HG02870 (cell line): ENCODE data around the gene GRM3.
A peak's percentile ranks its signal among the peaks of the same experiment; 100 is the strongest.

Experiments used
- ATAC-seq: cut with Tn5 transposase; IDR thresholded peaks from one replicate; pipeline ENCODE4 v1.9.1; 2021; ENCODE audit warnings: mild to moderate bottlenecking, moderate library complexity; ENCODE audit not compliant: unreplicated experiment

The GRM3 gene

DNA sequence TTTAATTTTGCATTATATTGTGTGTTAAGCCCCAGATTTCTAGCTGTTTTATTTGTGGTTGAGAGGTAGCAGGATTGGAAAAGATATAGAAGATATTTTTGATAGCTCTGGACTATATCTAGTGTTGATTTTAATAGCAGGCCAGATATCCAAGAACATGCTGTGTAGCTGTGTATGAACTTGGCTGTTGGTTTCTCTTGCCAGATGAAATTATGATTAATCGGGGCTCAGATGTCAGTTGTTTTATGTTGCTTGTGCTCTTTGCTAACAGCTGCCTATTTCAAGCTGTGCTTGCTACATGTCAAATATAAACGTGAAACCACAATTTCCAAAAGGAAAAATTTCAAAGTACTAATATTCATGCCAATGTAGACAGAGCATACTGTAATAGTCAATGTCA lies 141.1 kb downstream of the GRM3 start:
- no peak for ATAC-seq

DNA sequence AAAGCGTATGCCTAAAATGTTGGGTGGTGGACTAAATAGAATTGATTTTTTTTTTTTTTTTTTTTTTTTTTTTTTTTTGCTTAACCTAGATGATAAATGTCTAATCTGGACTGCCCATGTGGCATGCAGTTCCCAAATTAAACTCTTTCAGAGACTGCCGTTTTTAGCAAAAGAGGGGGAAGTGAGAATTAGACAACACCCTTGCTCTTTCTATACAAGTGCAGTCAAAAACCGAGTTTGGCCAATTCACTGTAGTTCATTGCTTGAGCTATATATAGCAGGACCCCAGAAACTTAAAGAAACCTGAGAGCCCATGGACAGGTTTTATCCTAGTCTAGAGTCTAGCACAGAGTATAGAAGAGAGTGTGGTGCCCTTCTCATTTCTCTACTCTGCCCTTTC lies 141.9 kb downstream of the GRM3 start:
- peak; percentile 74 for ATAC-seq

DNA sequence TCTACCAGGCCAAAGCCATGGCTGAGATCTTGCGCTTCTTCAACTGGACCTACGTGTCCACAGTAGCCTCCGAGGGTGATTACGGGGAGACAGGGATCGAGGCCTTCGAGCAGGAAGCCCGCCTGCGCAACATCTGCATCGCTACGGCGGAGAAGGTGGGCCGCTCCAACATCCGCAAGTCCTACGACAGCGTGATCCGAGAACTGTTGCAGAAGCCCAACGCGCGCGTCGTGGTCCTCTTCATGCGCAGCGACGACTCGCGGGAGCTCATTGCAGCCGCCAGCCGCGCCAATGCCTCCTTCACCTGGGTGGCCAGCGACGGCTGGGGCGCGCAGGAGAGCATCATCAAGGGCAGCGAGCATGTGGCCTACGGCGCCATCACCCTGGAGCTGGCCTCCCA lies 142.7 kb downstream of the GRM3 start:
- ATAC-seq: no peak

DNA sequence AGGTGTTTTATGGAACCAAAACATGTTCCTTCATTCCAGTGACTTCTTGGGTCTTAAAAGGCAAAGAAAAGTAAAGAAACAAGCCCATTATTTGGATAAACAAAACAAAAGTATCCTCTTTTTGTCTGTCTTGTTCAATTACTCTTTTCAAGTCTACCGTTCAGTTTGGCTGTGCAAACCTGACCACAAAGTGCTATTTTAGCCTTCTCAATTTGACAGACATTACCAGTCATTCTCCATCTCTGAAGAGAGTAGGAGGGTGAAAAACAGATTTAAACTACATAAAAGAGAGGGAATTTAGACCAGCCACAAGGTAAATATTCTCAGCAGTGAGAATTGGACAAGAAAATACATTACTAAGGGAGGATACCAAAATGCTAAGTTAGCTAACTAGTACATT lies 145.2 kb downstream of the GRM3 start:
- ATAC-seq: peak; percentile 56

DNA sequence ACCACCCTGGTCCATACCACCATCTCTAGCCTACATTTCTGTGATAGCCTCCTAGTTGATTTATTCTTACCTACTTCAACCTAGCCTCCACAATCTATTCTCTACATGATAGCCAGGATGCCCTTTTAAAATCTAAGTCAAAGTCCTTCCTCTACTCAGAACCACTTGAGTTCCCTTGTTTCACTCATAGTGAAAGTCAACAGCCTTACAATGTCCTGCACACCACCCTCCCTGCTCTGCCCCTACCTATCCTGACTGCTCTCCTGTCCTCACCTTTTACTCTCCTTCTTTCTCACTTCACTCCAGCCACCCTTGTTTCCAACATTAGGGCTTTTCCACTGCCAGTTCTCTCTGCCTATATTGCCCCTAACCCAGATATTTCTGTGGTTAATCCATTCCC lies 146.7 kb downstream of the GRM3 start:
- ATAC-seq: peak; percentile 65

DNA sequence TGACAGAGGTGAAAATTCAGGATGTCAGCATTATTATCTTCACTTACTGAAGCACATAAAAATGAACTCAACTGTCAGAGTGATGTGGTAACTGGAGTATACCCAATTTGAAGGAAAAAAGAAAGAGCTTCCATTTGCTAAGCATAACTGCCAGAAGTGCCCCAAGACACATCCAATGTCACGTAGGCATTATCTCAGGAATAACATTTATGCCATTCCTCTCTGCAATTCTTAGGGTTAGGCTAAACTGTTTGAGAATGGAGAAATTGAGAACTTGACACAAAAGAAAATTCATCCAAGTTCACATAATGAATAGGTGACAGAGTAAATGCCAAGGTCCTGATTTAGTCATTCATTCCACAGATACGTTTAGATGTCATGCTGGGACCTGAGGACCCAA lies 148.6 kb downstream of the GRM3 start:
- ATAC-seq: no peak

DNA sequence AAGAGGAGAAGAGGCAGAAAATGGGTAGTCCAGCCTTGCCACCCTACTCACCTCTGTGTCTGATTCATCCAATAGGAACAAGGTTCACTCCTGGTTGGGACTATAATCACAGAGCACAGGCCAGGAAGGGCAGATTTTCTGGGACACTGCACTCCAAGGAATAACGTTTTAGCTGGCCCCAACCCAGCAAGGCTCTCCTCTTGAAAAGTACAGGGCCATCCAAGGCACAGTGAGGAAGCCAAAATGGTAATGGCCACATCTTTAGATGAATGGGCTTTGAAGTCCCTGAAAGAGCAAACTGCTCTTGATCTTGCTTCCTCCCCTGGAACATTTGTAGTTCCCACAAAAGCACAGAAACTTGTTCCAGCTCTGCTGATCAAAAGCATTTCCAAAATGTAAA lies 149.4 kb downstream of the GRM3 start:
- ATAC-seq: no peak

DNA sequence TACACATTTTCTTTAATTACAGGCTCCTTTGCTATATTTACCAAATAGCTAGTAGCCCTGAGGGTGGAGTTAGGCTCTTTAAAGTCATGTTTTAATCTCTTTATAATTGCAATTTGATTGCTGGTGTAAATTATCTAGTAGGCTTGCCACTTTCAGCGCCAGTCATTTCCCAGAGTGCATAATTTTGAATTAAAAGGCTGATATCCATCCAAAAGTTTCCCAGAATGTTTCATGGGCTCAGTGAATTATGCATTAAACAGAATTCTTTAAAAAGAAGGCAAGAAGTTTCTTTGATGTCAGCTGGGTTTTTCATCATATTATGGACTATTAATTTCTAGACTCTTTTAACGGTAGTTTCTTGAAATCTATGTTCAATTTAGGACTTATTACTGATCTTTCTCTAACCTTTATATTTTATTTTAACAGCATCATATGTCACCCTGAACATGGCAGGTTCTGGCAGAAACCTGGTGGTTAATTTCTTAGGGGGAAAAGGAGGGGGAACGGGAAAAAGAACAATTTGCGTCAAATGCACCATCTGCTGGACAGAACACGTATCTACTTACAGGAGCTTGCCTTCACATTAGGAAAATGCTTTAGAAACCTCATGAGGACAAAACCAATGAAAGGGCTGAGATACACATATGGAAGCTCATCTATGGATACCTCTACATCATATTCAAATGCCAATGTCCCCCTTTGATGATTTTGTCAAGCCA lies 171.1 kb downstream of the GRM3 start:
- no peak for ATAC-seq

DNA sequence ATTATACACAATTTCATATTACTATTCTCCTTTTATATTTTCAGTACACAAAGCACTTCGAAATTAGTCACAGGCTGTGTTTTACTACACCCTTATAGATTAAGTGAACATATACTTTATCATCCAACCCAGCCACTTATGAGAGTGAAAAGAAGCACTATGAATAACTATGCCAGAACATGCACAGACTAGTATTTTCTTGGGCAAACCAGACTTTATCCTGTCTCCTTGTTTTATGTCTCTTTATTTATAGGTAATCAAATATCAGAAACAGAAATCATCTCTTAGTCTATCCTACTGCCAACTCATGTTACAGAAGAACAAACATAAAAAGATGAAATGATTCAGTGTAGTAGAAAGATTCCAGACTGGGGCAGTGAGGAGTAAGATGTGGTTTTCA lies 171.8 kb downstream of the GRM3 start:
- ATAC-seq: no peak

DNA sequence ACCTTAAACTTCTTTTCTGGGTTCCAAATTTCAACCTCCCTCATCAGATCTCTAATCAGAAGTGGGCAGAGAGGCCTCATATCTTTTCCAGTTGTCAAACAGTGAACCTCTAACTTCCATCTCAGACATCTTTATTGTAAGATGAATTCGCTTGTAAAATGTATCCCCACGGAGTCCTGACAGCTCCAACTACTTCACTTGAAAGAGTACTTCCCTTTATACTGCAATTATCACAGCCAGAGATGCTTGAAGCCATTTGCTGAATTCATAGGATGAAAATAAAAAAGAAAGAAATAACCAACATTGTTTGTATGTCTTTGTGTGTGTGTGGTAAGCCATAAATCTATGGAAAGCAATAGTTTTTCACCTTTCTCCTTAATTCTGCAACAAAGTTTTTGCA lies 175.2 kb downstream of the GRM3 start:
- no peak for ATAC-seq

DNA sequence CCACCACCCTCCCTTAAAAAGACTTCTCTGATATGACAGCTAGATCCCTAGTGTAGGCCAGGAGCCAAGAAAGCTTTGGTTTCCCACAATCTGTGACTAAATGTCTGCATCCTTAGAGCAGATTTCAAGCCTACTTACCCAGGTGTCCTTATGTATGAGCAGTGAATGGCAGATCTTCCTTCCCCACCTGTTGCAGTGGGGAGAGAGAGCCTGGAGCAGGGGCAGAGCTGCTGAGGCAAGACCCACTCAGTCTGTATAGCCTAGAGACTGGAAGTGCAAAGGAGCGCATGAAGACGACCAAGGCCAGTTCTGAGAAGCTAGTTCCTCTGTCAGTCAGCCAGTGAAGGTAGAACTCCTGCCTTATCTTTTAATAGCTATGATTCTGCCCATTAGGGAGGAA lies 180.1 kb downstream of the GRM3 start:
- no peak for ATAC-seq

DNA sequence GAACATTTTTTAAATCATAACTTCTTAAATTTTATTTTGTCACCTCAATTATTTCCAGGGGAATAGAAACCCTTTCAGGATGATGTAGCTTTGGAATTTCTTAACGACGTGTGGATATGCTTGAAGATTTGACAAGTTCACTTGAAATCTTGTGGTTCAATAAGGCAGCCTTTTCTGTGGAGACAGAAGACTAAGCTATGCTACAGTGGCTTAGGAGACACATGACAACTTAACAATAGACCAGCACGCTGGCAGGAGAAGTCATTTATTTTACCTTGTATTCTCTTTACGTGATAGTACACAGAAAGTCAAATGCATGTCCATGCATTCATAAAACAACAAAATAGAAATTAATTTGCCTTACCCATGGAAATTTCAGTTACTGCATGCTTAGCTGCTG lies 181.6 kb downstream of the GRM3 start:
- no peak for ATAC-seq

DNA sequence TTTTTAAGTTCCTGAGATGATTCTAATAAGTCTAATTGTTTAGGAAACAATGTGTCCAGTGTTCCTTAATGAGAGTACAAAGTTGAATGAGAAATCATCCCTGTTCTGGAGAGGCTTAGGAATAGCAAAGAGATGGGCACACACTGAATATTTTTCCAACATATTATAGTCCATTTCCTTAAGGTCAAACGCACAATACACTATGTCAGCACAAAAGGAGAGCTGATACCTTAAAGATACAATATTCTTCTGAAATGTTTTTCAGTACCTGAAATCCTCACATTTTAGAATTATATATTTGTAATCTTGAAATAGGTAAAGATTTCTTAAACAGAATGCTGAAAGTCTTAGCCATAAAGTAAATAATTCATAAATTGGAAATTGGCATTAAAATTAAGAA lies 183.2 kb downstream of the GRM3 start:
- no peak for ATAC-seq

DNA sequence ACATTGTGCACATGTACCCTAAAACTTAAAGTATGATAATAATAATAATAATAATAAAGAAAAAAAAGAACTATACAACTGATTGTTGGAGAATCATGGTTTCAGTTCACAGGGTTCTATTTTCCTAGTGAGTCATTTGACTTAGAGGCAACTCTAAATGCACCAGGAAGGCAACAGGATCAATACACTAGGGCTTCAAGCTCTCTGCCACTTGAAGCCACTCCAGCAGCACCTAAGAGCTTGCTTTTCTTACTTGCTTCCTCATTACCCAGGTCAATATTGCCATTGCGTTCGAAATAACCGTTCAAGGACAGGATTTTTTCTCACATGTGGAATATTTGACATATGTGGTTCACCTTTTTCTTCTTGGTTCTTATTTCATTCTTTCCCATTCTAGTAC lies 189.7 kb downstream of the GRM3 start:
- ATAC-seq: no peak

DNA sequence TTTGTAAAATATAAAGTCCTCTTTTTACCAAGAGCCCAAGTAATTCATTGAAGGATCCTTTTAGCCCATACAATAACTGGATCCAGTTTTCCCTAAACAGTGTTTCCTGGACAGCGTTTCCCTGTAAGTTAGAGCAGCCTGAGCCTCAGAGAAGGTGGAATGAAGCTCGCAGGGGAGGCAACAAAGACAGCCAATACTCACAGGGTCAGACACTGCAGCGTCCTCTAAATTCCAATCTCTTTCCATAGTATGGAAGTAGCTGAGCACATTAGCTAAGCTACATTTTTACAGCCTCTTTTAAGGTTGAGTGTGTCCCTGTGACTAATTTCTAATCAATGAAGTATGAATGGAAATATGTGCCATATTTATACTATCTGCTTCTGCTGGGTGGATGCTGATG lies 193.5 kb downstream of the GRM3 start:
- ATAC-seq: no peak

DNA sequence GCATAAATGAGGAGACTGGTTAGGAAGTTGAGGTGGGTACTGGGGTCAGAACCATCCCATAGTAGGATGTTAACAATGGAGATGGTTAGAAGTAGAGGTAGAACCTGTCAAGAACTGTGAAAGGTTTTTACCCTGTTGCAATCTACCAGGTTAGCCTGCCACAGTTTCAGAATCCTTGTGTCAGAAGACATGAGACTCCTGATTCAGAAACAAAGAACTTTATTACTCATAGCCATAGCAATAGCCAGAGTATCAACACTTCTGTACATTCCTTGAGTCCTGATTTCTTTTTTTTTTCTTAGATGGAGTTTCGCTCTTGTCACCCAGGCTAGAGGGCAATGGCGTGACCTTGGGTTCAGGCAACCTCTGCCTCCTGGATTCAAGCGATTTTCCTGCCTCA lies 200.9 kb downstream of the GRM3 start:
- peak; percentile 96 for ATAC-seq

DNA sequence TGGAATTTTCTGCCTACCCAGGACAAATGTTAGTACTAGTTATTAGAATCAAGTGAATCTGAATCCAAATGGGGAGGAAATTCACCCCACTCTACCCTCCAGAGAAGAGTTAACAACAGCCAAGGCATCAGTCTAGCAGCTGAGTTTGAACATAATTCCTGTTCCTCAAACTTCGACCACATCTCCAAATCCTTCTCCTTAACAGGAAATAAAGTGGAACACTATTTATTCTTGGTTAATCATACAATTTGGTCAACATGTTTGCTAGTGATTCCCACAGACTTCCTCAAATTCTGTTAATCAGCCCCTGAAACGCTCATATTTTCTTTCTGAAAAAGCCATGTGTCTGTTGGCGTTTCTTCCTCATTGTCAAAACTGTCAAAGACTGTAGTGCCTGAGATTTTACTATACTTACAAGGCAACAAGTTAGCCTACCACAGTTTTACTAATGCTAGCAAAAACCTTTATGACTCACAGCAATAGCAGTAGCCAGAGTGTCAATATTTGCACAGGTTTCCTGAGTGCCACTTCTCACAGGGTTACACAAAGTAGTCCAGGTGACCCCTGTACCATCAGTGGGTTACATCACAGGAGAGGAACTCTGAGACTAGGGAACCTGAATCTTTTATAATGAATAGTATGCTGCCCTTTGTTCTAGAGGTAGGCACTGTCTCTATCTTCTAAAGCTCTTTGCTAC lies 202.9 kb downstream of the GRM3 start:
- ATAC-seq: no peak

DNA sequence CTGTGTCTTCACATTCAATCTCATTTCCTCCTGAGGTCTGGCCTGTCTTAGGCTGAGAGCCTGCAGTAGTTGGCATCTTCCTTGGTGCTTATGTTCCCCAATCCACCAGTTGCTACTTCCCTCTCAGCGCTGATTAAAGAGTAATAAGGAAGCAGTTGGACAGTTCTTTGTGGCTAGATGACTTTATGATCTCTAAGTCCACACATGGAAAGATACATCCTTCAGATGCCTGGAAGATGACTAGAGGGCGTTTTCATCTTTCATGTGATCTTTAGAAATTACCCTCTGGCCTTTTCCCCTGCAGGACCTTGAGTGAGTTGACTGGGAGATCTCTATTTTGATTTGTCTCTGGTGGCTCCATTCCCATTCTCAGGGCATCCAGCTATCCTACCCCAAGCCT lies 204.5 kb downstream of the GRM3 start:
- no peak for ATAC-seq

DNA sequence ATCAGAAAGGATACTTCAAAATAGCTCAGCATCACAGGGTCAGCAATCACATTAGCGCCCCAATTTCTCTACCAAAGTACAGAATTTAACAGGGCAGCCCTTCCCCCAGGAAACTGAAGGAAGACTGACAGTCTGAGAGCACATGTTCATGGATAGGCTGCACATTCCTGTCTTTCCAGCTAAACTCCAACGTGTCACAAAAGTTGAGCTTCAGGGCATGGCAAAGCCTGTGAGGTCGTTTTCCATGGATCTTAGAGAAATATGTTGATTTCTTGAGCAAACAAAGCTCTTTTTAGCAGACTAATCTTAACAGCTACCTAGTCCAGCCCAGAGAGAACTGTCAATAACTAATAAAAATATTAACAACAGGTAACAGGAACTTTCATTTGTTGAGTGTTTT lies 207.9 kb downstream of the GRM3 start:
- no peak for ATAC-seq

DNA sequence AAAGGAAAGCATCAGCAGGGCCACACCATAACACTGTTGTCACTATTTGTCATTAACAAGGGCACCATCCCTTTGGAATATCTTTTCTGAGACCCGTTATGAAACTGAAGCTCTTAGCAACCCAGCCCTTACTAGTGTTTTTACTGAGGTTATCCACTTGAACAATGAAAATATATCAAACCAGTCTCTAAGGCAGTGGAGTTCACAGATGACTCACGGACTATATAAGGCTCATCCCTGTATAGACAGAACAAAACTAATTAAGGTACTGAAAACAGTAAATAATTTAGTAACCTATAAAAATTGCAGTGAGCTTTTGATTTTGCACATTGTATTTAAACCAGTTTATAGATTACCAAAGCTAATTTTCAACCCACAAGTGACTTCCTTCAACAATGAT lies 219.7 kb downstream of the GRM3 start:
- ATAC-seq: peak; percentile 82

DNA sequence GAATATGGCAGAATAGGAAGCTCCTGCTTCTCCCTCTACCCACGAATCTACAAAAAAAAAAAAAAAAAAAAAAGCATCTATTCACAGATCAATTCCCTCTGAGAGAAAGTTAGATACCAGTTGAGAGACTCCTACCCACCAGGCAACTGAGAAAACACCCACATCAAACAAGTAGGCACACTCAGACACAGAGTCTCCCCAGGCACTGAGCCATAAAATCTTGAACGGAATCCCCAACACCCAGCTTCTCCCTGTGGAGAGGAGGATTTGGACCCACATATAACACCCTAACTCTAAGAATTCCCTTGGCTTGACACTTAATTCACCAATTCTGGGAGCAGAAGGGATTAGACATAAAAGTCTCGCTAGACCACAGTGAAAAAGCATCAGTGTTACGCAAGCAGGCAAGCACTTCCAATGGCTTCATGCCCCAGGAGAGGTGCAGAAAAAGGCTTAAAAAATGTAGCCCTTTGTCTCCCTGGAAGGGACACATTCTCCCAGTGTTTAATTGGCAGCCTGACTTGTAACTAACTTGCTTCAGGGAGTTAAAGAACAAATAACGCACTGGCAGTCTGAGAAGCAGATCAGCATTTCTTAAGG lies 223.6 kb downstream of the GRM3 start:
- no peak for ATAC-seq

DNA sequence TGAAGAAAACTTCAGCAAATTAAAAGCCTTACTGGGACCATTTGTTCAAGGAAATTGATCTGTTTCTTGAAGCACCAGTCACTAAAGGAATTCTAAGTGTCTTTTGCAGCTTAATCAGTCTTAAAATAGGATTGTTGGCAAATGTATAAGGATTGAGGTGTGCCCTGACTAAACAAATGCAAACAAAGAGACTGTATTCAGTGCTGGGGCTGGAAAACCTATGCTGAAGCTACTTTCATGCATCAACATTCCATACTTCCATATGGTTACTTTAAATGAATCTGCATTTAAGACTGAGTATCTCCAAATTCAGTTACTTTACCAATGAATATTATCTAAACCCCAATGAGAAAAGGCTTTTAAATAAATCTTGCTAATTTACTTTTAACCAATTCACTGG lies 232.4 kb downstream of the GRM3 start:
- no peak for ATAC-seq
